RWPE2 (cell line): Measurements from ENCODE around the gene NAA25.

Source experiments
- ATAC-seq: fragments of 200-7000 bp; cut with Tn5 transposase; 3 replicates; pipeline ENCODE4 v1.9.1; 2021; ENCODE audit warnings: low read depth
- DNase-seq: peaks from one replicate; pipeline ENCODE4 v3.0.0-alpha.2; 2020; ENCODE audit warnings: low spot score
- H3K27ac ChIP-seq: fragments of 450-650 bp; 2 replicates; pipeline ENCODE4 v1.5.1; 2017; ENCODE audit warnings: mild to moderate bottlenecking; ENCODE audit not compliant: poor library complexity, severe bottlenecking
- H3K27me3 ChIP-seq: fragments of 250-450 bp; sonication (Bioruptor Pico); 2 replicates; pipeline ENCODE4 v1.5.1; 2021; ENCODE audit warnings: mild to moderate bottlenecking, moderate library complexity; ENCODE audit not compliant: insufficient read depth, poor library complexity, severe bottlenecking
- H3K36me3 ChIP-seq: fragments of 250-450 bp; sonication (Bioruptor Pico); 2 replicates; pipeline ENCODE4 v1.5.1; 2020; ENCODE audit warnings: low read depth, mild to moderate bottlenecking, moderate library complexity
- H3K4me1 ChIP-seq: fragments of 250-450 bp; sonication (Bioruptor Pico); 2 replicates; pipeline ENCODE4 v1.5.1; 2021; ENCODE audit warnings: mild to moderate bottlenecking, moderate library complexity; ENCODE audit not compliant: insufficient read depth, poor library complexity, severe bottlenecking
- H3K4me3 ChIP-seq: fragments of 250-450 bp; sonication (Bioruptor Pico); 2 replicates; pipeline ENCODE4 v1.5.1; 2021; ENCODE audit warnings: mild to moderate bottlenecking, moderate library complexity; ENCODE audit not compliant: severe bottlenecking
- H3K9me3 ChIP-seq: fragments of 250-450 bp; sonication (Bioruptor Pico); 2 replicates; pipeline ENCODE4 v1.5.1; 2021; ENCODE audit warnings: mild to moderate bottlenecking, moderate library complexity; ENCODE audit not compliant: severe bottlenecking
- TF ChIP-seq, protein P1 (sequence below): fragments of 450-650 bp; IDR thresholded peaks from one replicate; pipeline ENCODE4 v1.5.1; 2017; ENCODE audit warnings: mild to moderate bottlenecking, moderate library complexity; ENCODE audit not compliant: poor library complexity, severe bottlenecking

The NAA25 gene

DNA sequence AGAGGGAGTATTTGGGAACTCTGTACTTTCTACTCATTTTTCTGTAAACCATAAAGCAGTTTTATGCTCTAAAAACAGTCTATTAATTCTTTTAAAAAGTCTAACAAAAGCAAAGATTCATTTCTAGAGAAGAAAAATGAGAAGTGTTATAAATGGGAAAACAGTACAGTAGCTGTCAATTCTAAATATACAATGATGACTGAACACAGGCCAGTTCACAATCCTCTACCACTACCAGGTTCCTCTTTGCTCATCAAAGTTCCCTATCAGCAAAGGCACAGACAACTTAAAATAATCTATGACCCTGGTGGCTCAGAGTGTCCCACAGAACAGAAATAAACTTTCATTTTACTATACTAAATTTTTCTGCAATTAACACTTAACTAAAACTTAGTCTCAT lies 12.5 kb downstream of the NAA25 start:
- DNase-seq (no peak), ATAC-seq (no peak)
- TF ChIP-seq, protein P1, sequence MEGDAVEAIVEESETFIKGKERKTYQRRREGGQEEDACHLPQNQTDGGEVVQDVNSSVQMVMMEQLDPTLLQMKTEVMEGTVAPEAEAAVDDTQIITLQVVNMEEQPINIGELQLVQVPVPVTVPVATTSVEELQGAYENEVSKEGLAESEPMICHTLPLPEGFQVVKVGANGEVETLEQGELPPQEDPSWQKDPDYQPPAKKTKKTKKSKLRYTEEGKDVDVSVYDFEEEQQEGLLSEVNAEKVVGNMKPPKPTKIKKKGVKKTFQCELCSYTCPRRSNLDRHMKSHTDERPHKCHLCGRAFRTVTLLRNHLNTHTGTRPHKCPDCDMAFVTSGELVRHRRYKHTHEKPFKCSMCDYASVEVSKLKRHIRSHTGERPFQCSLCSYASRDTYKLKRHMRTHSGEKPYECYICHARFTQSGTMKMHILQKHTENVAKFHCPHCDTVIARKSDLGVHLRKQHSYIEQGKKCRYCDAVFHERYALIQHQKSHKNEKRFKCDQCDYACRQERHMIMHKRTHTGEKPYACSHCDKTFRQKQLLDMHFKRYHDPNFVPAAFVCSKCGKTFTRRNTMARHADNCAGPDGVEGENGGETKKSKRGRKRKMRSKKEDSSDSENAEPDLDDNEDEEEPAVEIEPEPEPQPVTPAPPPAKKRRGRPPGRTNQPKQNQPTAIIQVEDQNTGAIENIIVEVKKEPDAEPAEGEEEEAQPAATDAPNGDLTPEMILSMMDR: no peak
- Histone ChIP-seq H3K9me3 (no peaks in the 10 kb centered on the region), H3K36me3 (peaks cover 85% of the 10 kb centered on the region), H3K4me1 (peaks cover 25% of the 10 kb centered on the region), H3K27ac (peak overlapping the region; percentile 62), H3K27me3 (no peaks in the 10 kb centered on the region), H3K4me3 (no peak overlapping the region)

DNA sequence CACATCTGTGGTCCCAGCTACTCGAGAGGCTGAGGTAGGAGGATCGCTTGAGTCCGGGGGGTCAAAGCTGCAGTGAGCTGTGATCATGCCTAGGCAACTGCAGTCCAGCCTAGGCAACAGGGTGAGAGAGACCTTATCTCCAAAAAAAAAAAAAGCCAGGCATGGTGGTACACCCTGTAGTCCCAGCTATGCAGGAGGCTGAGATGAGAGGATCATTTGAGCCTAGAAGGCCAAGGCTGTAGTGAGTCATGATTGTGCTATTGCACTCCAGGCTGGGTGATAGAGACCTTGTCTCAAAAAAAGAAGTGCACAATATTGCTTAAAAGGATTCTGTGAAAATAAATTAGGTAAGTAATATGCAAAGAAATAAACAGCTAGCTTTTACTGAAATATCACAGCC lies 17.0 kb downstream of the NAA25 start:
- DNase-seq (no peak), ATAC-seq (no peak)
- Histone ChIP-seq H3K9me3 (no peaks in the 10 kb centered on the region), H3K27me3 (no peaks in the 10 kb centered on the region), H3K4me3 (no peak overlapping the region), H3K4me1 (peaks cover 11% of the 10 kb centered on the region), H3K36me3 (peaks cover 89% of the 10 kb centered on the region), H3K27ac (no peak overlapping the region)
- TF ChIP-seq, protein P1: no peak

DNA sequence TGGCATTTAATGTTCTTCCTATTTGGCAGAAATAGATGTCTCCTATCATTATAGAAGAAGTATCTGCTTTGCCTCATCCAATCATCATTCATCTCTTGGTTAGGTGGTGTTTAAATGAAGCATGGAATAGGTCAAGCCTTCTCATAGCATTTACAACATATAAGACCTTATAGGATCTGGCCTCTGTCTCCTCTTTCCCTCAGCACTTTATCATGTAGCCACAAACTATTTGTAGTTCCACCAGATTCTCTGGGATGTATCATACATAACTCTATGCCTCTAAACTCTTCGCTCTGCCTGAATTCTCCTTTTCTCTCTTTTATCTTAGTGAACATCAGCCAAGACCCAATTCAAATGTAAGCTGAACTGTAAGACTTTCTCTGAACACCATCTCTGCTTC lies 20.7 kb downstream of the NAA25 start:
- TF ChIP-seq, protein P1: no peak
- no peak overlapping the region for H3K4me3 ChIP-seq
- H3K27ac ChIP-seq: no peak overlapping the region
- peaks cover 87% of the 10 kb centered on the region for H3K36me3 ChIP-seq
- no peaks in the 10 kb centered on the region for H3K27me3 ChIP-seq
- no peaks in the 10 kb centered on the region for H3K4me1 ChIP-seq
- ATAC-seq (no peak), DNase-seq (no peak)
- no peaks in the 10 kb centered on the region for H3K9me3 ChIP-seq

DNA sequence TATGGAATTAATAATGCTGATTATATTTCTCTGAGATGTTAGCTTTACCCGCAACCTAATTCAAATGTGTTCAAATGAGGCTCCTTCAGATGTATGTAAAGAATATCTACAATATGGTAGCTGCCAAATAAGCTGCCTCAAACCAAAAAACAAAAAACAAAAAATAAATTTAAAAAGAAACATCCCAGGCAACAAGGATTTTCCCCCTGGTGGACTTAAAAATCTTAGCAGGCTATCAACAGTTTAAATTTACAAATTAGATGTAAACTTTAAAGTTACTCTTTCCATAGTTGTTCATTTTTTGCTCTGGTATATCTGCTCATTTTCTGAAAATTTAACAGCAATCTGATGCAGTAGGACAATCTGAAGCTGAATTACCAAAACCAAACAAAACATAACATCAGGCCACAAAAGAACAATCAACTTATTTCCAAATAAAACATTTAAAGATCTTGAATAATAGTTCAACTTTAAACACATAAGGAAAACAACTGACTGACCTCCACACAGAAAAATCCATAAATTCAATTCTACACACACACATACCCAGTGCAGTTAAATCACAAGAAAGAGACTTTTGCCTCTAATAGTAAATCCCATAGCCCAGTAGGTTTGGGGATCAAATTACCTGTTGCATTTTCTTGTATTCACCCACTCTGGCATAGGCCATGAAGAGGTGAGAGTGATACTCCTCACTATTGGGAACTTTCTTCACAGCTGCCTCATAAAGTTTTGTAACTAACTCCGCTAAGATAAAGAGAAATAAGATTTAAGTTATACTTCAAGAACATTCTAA lies 21.3 kb downstream of the NAA25 start:
- no peak overlapping the region for H3K27ac ChIP-seq
- ATAC-seq (0 out of 3 replicates have a peak, but pooled peaks have one; percentile 19), DNase-seq (no peak)
- TF ChIP-seq, protein P1: peak; percentile 10
- H3K4me1 ChIP-seq: no peaks in the 10 kb centered on the region
- no peaks in the 10 kb centered on the region for H3K9me3 ChIP-seq
- H3K4me3 ChIP-seq: no peak overlapping the region
- peaks cover 83% of the 10 kb centered on the region for H3K36me3 ChIP-seq
- no peaks in the 10 kb centered on the region for H3K27me3 ChIP-seq

DNA sequence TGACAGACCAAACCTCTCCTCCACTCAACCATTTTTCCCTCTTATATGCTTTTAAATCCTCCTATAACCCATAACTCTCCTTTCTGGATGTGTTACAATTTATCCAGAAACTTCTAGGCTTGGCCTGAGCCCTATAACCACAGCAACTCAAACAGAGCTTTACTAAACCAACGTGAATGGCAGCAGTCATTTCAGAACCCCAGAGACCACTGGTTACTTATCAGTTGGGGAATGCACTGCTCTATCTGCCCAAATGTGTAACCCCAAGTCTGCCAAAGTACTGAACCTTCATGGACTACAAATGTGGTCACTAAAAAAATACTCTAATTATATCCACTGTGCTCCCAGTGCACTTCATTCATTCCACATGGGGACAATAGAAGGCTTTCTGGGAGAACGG lies 42.0 kb downstream of the NAA25 start:
- DNase-seq (no peak), ATAC-seq (no peak)
- Histone ChIP-seq H3K9me3 (no peaks in the 10 kb centered on the region), H3K4me3 (no peak overlapping the region), H3K27ac (no peak overlapping the region), H3K4me1 (no peaks in the 10 kb centered on the region), H3K27me3 (no peaks in the 10 kb centered on the region), H3K36me3 (peaks cover 93% of the 10 kb centered on the region)
- TF ChIP-seq, protein P1: no peak
